NCI-H1092 treated with DMSO at 0.1 percent for 48 hours (cell line): ENCODE measurements around the gene TSPAN17.
"Not testable (repeated sequence)": the region's sequence is repeated elsewhere in the genome, so short reads cannot be mapped to it uniquely, and the experiment has no call there.

Experiments used
- DNase-seq: peaks from one replicate; lab custom pipeline; 2025; lab: John Stamatoyannopoulos, UW

TSPAN17 gene

DNA sequence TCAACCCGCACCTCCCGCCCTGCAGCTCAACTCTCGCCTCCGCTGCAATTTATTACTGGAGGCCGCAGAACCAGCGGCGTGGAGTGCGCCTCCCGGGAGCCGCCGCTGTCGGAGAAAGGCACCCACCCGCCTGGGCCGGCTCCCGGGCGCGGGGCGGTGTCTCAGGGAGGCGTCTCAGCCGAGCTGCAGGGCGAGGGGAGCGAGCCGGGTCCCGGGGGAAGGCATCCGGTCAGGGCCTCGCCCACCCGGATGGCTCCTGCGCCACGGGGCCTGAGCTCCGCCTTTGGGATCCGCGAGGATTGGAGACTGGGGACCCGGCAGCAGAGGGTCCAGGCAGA lies 32.9 kb downstream of the TSPAN17 start:
- no peak for DNase-seq

DNA sequence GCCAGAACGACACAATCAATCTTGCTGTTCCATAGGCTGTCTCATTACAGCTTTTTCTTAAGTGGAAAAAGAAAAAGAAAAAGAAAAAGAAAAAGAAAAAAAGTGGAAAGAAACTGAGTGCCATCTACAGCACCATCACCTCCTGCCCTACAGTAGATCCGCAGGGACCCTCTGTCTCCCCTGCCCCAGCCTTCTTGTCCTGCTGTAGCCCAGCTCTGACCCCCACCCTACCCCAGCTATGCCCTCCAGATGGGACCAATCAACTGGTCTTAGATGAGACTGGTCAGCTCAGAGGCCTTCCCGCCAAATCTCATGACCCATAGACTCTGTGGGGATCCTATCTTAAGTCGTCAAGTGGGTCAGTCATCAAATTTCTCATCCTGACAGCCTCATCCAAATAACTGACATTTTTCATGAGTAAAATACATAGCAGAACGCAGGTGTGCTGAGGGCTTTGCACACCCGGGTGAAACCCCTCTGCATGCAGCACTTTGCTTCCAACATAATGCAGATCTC lies 34.8 kb downstream of the TSPAN17 start:
- no peak for DNase-seq

DNA sequence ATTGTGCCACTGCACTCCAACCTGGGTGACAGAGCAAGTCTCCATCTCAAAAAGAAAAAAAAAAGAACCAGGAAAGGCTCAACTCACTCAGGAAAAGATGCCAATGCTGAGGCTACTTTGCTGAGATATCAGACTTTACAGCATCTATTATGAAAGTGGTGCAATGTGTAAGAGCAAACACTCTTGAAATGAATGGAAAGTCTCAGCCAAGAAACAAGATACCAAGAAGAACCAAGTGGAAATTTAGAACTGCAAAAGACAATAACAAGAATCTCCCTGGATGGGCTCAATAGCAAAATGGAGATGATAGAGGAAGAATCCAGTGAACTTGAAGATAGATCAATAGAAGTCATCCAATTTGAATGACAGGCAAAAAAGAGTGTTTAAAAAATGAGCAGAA lies 37.7 kb downstream of the TSPAN17 start:
- no peak for DNase-seq

DNA sequence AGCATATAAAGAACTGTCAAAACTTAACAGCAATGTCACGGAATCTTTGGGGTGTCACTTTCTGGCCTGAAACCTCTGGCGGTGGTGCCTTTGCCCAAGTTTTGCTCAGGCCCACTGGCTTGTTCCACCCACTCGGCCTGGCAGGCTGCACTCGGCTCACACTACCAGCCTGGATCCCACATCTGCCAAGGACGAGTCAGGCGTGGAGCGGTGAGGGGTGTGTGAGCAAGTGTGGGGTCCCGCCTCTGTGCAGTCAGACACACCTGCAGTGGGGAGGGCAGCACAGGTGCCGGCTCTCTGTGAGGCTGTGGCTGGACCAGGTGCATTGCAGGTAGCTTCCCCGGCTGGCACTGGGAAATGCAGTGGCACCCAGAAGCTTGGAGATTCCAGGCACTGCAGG lies 40.0 kb downstream of the TSPAN17 start:
- no peak for DNase-seq

DNA sequence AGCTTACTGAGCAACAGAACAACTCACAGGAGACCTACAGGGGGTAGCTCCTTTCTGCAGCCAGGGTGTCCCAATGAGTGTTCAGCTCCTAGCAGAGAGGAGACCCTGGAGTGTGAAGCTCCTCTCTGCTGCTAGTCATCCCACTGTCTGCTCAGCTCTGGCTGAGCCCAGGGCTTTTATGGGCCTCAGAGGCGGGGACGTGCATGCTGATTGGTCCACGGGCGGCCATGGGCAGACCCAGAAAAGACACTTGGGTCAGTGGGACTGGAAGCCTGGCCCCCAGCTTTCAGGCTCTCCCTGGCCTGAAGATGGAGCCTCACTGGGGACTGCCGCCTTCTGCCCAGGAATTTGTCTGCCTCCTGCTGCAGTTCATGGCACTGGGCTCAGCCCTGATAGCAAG lies 40.6 kb downstream of the TSPAN17 start:
- no peak for DNase-seq

DNA sequence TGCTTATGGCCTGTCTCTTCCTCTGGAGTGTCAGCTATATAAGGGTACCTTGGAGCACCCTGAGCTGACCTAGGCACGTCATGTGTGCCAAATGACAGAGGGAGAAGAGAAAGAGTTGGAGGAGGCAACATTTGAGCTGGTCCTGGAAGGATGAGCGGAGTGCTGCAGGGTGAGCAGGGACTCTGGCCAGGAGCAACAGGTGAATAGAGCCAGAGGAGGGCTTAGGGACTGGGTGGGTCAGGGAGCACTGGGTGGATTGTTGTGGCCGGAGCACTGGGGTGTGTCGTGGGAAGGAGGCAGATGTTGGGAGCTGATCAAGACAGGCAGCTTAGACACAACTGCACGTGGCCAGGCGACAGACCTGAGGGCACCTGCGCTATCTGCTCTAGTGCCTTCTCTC lies 43.6 kb downstream of the TSPAN17 start:
- DNase-seq, result no peak

DNA sequence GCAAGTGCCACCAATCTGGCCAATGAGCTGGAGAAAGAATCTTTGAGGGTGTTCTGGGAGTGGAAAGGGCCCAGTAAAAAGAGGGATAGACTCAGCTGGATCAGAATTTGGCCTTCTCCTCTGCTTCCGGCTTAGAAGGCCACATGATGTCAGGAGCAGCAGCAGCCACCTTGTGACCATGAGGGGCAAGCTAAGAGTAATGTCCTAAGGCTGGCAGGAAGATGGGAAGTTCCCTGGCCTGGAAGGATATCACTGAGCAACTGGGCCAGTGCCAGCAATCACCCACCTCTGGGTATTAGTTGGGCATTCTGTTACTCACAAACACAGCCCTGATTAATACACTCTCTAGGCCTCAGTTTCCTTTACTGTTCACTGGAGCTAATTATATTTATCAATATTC lies 44.2 kb downstream of the TSPAN17 start:
- DNase-seq, result no peak

DNA sequence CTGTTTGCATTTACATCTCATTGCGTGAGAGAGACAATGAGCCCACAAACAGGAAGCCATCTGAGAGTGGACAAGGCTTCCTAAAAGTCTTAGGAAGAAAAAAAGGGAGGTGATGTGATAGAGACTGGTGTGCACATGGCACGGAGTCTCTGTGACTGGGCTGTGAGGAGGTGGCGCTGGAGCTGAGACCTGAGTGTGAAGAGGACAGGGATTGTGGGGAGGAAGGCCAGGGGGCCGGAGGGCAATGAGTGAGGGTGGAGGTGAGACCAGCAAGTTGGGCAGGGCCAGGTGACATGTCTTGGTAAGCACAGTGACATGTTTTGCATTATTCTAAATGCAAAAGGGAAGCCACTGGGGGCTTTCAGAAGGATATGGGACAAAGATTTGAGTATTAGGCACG lies 45.0 kb downstream of the TSPAN17 start:
- DNase-seq, result no peak

DNA sequence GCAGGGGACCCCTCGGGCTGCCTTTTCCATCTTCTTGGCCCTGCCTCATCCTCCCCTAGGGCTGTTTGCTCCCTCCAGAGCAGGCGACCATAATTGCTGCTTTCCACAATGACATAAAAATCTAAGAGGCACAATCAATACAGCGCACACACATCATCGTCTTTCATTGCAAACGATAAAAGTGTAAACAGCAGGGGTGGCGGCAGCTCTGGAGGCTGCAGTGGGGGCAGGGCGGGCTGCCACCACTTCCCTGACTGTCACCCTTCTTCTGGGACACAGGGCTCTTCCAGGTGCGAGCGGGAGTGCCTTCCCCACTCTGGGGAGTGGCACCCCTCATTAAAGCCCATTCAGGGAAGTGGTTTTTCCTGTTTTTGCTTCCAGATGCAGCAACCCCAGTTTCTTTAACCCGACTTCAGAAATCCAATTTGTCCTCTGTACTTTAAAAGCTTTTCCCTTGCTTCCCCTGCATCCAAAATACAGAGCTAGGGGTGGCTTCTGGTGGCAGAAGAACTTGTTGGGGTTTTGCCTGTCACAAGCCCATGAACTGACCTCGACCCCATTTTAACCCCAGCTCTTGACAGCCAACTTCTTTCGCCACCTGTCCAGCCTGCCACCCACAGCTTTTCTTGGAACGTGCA lies 45.7 kb downstream of the TSPAN17 start:
- peak; percentile 54 for DNase-seq

DNA sequence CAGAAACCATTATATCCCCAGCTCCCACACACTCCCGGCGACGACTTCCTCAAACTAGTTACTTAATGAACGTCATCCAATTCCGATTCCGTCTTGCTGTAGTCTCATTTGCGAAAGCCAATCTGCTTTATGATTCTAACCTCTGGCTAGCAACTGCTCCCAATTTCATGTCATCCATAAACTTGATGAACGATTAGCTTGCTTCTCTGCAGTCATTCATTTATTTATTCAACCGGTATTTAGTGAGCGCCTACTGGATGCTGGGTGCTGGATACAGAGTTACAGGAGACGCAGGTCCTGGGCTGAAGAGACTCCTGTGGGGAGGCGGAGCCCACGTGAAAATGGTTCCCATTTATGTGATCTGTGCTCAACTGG lies 46.2 kb downstream of the TSPAN17 start:
- peak; percentile 47 for DNase-seq

DNA sequence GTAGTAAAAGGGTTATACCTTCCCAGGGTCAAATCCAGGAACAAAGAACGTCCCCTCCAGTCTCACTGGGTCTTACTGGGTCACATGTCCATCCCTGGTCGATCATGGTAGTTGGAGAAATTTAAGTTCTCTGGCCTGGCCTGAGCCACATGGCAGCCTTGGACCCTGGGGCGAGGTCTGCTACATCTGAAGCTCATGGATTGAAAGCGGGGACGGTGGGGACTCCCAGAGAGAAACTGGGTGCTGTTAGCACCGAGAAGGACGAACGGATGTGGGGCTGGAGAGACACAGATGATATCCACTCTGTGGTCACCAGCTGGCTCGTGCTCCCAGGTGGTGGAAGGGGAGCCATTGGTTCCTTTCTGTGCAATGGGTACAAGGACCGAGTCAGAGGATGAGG lies 46.9 kb downstream of the TSPAN17 start:
- DNase-seq, result no peak

DNA sequence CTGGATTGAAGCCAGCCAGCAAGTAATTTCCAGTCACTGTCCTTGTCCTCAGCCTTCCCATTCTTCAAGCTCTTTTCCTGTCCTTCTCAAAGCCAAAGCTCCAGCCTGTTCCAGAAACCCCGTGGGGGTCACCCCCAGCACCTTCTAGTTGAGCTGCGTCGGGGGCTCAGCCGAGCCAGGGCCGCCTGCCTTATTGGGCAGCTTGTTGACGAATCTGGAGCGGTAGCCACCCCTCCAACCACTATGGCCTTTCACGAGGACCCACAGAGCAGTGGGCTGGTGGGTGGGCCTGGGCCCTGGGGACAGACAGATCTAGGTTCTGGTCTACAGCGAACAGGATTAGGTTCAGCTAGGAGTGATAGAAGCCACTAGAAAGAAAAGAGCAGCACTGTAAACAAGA lies 47.3 kb downstream of the TSPAN17 start:
- DNase-seq, result no peak

DNA sequence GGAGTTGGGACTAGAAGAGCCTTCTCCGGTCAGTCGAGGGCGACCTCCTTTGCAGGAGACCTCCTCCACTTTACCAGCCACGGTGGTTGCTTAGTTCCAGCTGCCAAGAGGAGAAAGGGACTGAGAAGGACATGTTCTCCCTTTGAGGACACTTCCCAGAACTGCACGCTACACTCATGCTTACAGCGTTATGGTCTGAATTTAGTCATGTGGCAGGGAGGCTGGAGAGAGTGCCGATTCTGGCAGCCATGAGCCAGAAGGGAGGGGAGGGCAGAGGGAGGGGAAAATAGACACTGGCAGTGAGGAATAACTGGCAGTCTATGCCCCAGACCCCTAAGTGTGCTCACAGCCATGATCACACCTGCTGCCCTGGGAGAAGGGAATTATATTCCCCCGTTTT lies 47.8 kb downstream of the TSPAN17 start:
- no peak for DNase-seq

DNA sequence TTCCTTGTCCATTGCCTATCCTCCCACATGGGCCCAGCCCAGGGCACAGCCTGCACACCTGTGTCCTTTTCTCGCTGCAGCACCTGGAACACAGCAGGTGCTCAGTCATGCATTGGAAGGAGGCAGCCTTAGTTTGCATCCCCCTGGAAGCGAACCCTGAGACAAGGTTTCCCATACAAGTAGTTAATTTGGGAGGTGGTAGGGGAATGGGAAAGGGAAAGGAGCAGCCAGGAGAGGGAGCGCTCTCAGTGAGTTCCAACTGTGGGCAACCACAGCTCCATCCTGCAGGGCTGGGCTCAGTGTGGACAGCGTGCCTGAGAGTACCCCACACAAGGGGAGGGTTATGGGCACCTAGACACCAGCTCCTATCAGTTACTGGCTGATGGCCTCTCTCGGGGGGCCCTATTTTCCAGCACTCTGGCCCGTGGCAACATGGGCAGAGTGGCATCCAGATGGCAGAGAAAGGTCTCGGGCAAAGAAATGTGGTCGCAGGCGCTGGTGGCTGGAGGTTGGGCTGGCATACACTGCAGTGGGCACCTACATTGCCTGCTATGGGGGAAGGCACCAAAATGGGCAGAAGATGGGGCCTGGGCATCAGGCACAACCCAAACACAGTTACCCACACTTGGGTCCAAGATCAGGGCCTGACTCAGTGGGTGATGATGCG lies 50.1 kb downstream of the TSPAN17 start:
- no peak for DNase-seq

DNA sequence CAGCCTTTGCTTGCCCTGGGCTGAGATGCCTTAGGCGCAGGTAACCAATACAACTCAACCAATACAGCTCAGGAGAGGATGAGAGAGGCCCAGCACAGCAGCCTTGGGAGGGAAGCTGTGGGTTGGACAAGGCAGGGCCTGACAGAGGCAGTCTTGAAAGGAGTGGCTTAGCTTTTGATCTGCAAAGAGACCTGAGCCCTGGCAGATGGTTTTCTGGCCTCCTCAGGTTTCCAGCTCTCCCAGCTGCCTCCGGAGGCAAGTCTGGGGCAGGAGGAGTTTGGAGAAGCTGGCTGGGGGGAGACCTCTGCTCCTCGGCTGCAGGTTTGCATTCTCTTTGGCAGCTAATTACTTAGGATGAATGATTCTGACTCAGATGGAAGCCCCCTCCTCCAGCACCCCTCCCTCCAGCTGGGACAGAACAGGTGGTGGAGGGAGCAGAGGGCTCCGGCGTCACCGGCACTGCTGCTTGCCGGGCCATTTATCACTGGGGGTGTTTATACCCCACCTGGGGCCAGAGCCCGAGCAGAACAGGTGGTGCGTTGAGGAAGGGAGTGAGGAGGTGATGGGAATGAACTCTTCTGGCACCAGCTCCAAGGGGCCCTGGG lies 50.8 kb downstream of the TSPAN17 start:
- peak; percentile 40 for DNase-seq

DNA sequence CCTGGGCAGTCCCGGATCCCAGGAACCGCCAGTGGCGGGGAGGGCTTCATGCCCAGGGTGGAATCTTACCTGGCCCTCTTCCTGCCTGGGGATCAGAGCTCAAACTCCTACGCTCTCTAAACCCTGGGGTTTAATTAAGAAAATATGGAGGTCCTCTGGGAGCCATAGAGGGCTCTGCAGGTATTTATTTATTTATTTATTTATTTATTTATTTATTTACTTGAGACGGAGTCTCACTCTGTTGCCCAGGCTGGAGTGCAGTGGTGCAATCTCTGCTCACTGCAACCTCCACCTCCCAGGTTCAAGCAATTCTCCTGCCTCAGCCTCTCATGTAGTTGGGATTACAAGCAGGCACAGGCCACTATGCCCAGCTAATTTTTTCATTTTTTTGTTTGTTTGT lies 52.2 kb downstream of the TSPAN17 start:
- not testable (repeated sequence) for DNase-seq

DNA sequence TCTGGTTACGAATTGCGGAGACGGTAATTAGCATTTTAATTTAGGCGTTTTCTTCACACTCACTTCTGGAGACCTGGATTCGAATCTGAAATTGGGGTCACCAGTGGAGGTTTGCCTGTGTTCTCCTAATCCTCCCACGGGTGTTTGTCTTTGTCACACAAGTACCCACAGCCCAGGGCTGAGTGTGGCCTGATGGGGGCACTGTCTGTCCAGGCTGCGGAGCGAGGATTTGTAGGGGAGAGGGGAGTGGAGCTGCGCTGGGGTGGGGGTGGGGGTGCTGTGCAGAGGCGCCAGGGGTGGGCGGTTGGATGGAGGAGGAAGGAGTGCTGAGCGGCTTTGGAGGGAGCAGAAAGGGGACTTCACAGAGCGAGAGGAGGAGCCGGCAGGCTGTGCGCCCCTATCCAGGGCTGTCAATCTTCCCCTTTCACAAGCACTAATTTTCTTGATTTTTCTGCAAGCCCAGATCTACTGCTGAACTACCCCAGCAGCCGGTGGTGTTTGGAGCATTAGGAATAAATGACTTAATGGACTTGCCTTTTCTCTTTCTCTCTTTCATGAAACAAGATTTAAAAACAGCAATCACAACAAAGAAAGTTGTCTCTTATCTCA lies 53.1 kb downstream of the TSPAN17 start:
- DNase-seq, result peak; percentile 22

DNA sequence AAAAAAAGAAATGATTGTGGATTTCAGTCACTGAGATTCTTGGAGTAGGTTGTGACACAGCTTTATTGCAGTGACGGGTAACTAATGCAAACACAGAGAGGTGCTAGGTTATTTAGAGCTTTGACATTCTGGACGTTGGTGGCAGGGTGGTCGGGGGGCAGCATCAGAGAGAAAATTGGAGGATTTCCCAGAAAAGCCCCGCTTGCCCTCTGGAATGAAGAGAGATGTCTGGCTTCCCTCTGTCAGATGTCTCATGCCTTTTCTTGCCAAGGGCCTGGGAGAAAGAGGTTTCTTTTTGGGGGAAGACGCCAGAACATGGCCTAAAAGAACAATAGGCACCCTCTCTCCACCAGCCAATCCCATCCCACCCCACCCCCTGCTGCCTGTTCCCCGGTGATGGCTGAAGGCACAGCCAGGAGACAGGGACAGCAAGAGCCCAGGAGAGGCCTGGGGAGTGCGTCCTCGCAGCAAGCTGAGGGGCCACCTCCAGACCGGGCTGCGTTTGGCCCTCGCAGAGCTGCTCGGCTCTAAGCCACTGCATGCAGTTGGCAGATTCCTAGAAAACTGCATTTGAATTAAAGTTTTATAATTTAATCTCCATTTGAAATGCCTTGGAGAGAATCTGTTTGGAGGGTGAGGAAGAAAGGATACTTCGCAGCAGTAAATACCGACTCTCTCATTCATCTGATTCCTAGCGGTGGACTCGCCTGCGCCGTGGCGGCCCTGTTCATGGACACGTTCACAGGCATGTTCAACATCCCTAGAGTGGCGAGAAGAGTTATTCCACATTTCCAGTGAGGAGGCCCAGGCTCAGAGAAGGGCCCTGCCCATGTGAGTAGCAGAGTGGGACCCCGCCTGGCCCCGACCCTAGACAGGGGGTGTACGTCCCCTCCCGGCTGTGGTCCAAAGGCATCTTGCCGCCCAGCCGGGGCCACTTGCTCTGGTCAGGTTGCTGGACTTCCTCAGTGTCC lies 55.7 kb downstream of the TSPAN17 start:
- no peak for DNase-seq

DNA sequence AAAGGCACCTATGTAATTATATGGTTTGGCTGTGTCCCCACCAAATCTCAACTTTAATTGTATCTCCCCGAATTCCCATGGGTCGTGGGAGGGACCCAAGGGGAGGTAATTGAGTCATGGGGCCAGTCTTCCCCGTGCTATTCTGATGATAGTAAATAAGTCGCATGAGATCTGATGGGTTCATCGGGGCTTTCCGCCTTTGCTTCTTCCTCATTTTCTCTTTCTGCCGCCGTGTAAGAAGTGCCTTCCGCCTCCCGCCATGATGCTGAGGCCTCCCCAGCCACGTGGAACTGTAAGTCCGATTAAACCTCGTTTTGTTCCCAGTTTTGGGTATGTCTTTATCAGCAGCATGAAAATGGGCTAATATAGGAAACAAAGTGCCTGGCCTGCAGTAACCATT lies 56.6 kb downstream of the TSPAN17 start:
- DNase-seq, result no peak

DNA sequence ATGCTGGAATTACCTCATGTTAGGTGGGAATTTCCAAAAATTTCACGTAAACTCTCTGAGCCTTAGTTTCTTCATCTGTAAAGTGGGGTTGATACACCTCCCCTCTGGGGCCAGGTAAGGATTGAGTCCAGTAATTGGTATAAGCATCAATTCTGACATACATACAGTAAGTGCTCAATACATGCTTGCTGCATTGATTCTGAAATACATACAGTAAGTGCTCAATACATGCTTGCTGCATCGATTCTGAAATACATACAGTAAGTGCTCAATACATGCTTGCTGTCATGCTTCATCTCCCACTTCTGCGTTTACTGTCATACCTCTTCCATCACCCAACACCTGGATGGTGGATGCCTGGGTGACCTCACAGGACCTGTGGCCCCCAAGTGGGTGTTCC lies 57.1 kb downstream of the TSPAN17 start:
- no peak for DNase-seq

DNA sequence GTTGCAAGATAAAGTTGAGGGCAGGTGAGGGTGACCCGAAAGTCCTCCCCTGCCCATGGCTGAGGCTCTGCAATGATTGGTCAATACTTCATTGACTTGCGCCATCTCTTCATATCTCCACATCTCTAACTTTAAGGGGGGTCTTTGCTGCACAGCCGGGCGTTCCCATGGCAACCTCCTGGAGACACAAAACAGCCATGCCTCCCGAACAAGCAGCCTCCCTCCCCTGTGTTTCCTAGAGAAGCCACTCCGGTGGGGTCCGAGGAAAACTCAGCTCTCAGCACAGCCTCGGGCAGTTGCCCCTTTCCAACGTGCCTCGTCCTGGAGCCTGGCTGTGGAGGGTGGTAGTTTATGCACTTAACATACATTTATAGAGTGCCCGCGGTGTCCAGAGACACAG lies 57.5 kb downstream of the TSPAN17 start:
- DNase-seq, result no peak
